ENCODE data around the gene IPO13. TPM values are rescaled to one million over a fixed set of nuclear protein-coding genes. Genes with fewer than 3 reads are reported as not detected.

The IPO13 gene
- total RNA-seq, 4 donors from 2014 or later: 22.7 to 64.9 (median 36.5) TPM

DNA sequence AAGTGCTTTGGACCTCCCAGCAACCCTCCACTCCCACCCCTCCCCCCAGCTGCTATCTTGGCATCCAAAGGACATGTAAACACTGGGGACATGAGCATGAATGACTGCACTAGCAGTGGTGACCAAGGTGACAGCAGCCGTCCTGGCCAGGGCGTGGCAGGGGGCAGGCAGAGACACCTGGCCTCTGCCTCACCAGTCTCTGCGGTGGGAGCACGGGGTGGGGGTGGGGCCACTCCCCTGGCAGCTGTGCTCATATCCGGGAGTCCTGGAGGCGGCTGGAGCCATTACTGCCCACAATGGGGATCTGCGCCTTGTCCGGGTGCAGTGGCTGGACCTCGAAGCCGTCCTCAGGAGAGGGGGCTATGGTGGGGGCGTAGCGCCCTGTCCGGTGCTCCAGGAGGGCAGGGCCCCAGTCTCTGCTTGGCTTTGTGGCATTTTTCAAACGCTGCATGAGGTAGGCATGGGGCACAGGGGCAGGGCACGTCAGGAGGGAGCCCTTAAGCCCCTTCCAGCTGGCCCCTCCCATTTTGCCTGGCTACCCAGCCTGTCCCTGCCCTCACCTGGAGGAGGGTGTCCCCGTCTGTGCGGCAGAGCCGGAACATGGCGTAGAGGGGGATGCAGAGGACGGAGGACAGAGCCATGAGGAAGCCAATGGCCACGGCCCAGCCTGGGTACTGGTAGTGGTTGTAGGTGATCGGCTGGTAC, 50.7 kb downstream of the IPO13 start:
- Histone ChIP-seq H3K4me1 (peaks cover 0 to 9% (median 3%) of the 10 kb centered on the region in 4 donors), H3K27ac (peak overlapping the region in 3 of 4 donors; percentile 6 to 68 (median 37)), H3K27me3 (no peaks in the 10 kb centered on the region), H3K4me3 (peak overlapping the region in 2 of 4 donors; percentile 1 to 12), H3K9me3 (no peaks in the 10 kb centered on the region), H3K36me3 (no peaks in the 10 kb centered on the region)
- intact Hi-C loops (cut with DNase I; ENCODE audit: low total_unique reads) (no loop called here), in situ Hi-C loops (cut with MboI; ENCODE audit: low pct_ligation_motif_present in 1 of 4, low pct_unique_long_range_greater_than_20kb in 1 of 4, low sequenced_read_pairs in 3 of 4) (loop anchor here in 1 of 4 donors (10.0 kb wide), 1 partner anchor 47 kb away; no protein-coding TSS in a partner anchor)
- DNase-seq: peak; percentile 41
- WGBS, 2 donors (ENCODE audit: low coverage in 1 of 2): 70% methylated on average over 12 of the region's 22 CpGs; no CpG with 5 or more reads in 1 of the 2 donors
- TF ChIP-seq POLR2AphosphoS5 (IDR thresholded peaks at IDR 0.05) (no peak), EP300 (IDR thresholded peaks at IDR 0.05; ENCODE audit: low read depth) (no peak), POLR2A (IDR thresholded peaks at IDR 0.05) (peak; percentile 39)
- TF ChIP-seq, protein P1, sequence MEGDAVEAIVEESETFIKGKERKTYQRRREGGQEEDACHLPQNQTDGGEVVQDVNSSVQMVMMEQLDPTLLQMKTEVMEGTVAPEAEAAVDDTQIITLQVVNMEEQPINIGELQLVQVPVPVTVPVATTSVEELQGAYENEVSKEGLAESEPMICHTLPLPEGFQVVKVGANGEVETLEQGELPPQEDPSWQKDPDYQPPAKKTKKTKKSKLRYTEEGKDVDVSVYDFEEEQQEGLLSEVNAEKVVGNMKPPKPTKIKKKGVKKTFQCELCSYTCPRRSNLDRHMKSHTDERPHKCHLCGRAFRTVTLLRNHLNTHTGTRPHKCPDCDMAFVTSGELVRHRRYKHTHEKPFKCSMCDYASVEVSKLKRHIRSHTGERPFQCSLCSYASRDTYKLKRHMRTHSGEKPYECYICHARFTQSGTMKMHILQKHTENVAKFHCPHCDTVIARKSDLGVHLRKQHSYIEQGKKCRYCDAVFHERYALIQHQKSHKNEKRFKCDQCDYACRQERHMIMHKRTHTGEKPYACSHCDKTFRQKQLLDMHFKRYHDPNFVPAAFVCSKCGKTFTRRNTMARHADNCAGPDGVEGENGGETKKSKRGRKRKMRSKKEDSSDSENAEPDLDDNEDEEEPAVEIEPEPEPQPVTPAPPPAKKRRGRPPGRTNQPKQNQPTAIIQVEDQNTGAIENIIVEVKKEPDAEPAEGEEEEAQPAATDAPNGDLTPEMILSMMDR (IDR thresholded peaks at IDR 0.05): peak in 1 of 5 experiments; percentile 13

DNA sequence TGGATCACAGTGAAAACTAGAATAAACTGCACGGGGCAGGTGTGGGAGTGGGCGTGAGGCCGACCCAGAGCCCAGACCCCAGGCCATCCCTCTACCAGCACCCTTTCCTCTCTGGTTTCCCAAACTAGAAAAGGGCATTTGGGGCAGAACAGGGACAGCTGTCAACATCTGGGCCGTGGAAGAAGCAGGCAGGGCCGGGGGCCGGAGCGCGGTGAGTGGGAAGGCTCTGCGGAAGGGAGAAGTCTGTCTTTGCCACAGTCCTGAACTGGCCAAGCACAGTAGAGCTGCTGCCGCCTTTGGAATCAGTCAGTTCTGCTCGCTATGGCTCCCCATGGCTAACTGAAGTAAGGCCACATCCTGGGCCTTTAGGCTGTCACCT, 51.2 kb downstream of the IPO13 start:
- H3K27ac ChIP-seq: peak overlapping the region in 3 of 4 donors; percentile 6 to 68 (median 37)
- intact Hi-C loops (cut with DNase I; ENCODE audit: low total_unique reads): no loop called here
- peaks cover 0 to 8% (median 2%) of the 10 kb centered on the region in 4 donors for H3K4me1 ChIP-seq
- DNase-seq: no peak
- peak overlapping the region in 2 of 4 donors; percentile 1 to 12 for H3K4me3 ChIP-seq
- H3K36me3 ChIP-seq: no peaks in the 10 kb centered on the region
- 73% methylated on average over 11 of the region's 11 CpGs; no CpG with 5 or more reads in 1 of the 2 donors for WGBS, 2 donors (ENCODE audit: low coverage in 1 of 2)
- H3K9me3 ChIP-seq: no peaks in the 10 kb centered on the region
- in situ Hi-C loops (cut with MboI; ENCODE audit: low pct_ligation_motif_present in 1 of 4, low pct_unique_long_range_greater_than_20kb in 1 of 4, low sequenced_read_pairs in 3 of 4): loop anchor here in 1 of 4 donors (10.0 kb wide), 1 partner anchor 47 kb away; no protein-coding TSS in a partner anchor
- H3K27me3 ChIP-seq: no peaks in the 10 kb centered on the region
- TF ChIP-seq EP300 (IDR thresholded peaks at IDR 0.05; ENCODE audit: low read depth) (no peak), POLR2A (IDR thresholded peaks at IDR 0.05) (no peak), POLR2AphosphoS5 (IDR thresholded peaks at IDR 0.05) (no peak)
- TF ChIP-seq, protein P1 (IDR thresholded peaks at IDR 0.05): no peak

DNA sequence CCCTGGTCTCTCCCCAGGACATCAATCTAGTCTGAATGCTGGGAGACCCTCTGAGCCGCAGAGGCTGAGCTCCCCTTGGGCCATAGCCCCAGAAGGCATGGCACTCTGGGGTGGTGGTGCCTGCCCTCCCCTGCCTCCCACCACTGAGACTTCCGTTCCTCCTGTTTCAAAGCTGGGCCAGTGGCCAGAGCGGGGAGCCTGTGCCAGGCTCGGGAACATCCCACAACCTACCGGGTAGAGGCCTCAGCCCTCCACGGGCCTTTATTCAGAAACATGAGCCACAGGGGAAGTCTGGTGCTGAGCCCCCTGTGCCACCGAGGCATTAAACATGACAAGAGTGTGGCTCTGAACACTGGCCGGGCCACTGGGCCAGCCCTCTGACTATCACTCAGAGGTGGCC, 52.7 kb downstream of the IPO13 start:
- in situ Hi-C loops (cut with MboI; ENCODE audit: low pct_ligation_motif_present in 1 of 4, low pct_unique_long_range_greater_than_20kb in 1 of 4, low sequenced_read_pairs in 3 of 4): loop anchor here in 1 of 4 donors (10.0 kb wide), 1 partner anchor 45 kb away; no protein-coding TSS in a partner anchor
- Histone ChIP-seq H3K36me3 (no peaks in the 10 kb centered on the region), H3K4me1 (peaks cover 0 to 8% (median 2%) of the 10 kb centered on the region in 4 donors), H3K9me3 (no peaks in the 10 kb centered on the region), H3K4me3 (no peak overlapping the region), H3K27ac (no peak overlapping the region), H3K27me3 (no peaks in the 10 kb centered on the region)
- DNase-seq: no peak
- intact Hi-C loops (cut with DNase I; ENCODE audit: low total_unique reads): no loop called here
- TF ChIP-seq POLR2AphosphoS5 (IDR thresholded peaks at IDR 0.05) (no peak), POLR2A (IDR thresholded peaks at IDR 0.05) (no peak), EP300 (IDR thresholded peaks at IDR 0.05; ENCODE audit: low read depth) (no peak)
- TF ChIP-seq, protein P1 (IDR thresholded peaks at IDR 0.05): no peak
- 97% methylated on average over 8 of the region's 8 CpGs; no CpG with 5 or more reads in 1 of the 2 donors for WGBS, 2 donors (ENCODE audit: low coverage in 1 of 2)

DNA sequence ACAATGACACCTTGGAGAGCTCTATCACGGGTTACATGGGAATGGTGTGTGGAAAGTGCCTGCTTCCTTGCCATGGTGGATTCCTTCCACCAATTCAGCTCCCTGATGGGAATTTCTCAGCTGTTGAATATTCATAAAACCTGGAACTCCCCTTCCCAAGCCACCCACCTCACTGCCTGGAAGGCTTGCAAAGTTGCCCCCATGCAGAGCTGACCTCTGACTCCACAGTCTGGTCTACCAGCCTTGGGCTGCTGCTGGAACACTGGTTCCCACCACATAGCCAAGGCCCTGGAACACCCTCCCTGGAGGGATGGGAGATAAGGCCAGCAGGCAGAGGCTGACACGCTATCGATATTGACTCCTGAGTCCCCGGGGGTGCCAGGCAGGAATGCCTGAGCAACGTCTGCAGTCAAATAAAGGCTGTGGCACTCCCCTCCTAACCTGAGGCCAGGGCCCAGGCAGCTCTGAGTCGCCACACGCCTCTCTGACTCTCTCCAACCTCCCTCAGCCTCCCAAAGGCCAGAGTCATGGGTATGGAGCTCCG, 53.4 kb downstream of the IPO13 start:
- Histone ChIP-seq H3K9me3 (no peaks in the 10 kb centered on the region), H3K4me1 (peaks cover 0 to 8% (median 2%) of the 10 kb centered on the region in 4 donors), H3K27ac (no peak overlapping the region), H3K36me3 (no peaks in the 10 kb centered on the region), H3K27me3 (no peaks in the 10 kb centered on the region), H3K4me3 (no peak overlapping the region)
- DNase-seq: no peak
- 96% methylated on average over 6 of the region's 8 CpGs; no CpG with 5 or more reads in 1 of the 2 donors for WGBS, 2 donors (ENCODE audit: low coverage in 1 of 2)
- in situ Hi-C loops (cut with MboI; ENCODE audit: low pct_ligation_motif_present in 1 of 4, low pct_unique_long_range_greater_than_20kb in 1 of 4, low sequenced_read_pairs in 3 of 4) (no loop called here), intact Hi-C loops (cut with DNase I; ENCODE audit: low total_unique reads) (loop anchor here (5.0 kb wide), 1 partner anchor 37 kb away; no protein-coding TSS in a partner anchor)
- TF ChIP-seq, protein P1 (IDR thresholded peaks at IDR 0.05): no peak
- TF ChIP-seq POLR2A (IDR thresholded peaks at IDR 0.05) (no peak), POLR2AphosphoS5 (IDR thresholded peaks at IDR 0.05) (no peak), EP300 (IDR thresholded peaks at IDR 0.05; ENCODE audit: low read depth) (no peak)

Measured in transverse colon (tissue), 4 donors.